UCSD-AML1 (cell line): ENCODE results near the gene IRS2.

Experiments used
- DNase-seq: peaks from one replicate; lab custom pipeline; 2025; ENCODE audit not compliant: unreplicated experiment; lab: John Stamatoyannopoulos, UW

Gene IRS2

GRCh38 chr13:109707044-109707741 lies 79.2 kb downstream of the IRS2 start:
- DNase-seq, result no peak

GRCh38 chr13:109706015-109706715 lies 80.2 kb downstream of the IRS2 start:
- no peak for DNase-seq

GRCh38 chr13:109704771-109705635 lies 81.4 kb downstream of the IRS2 start:
- peak; percentile 67 for DNase-seq

GRCh38 chr13:109703250-109703649 lies 83.1 kb downstream of the IRS2 start:
- DNase-seq, result no peak
